H9 (cell line): ENCODE results near the gene RICTOR. TPM values are rescaled to one million over a fixed set of nuclear protein-coding genes. Genes with fewer than 3 reads are reported as not detected.

Source experiments
- DNase-seq: peaks from one replicate; pipeline ENCODE4 v3.0.0-alpha.2; 2017
- H2AFZ ChIP-seq: one replicate; pipeline ENCODE4 v1.6.1; 2013; ENCODE audit warnings: mild to moderate bottlenecking, low read length, control low read depth, moderate library complexity
- H2AK5ac ChIP-seq: 2 replicates; pipeline ENCODE4 v1.6.1; 2013; ENCODE audit warnings: low read length, control low read depth, mixed read lengths; ENCODE audit not compliant: insufficient read length
- H2BK120ac ChIP-seq: one replicate; pipeline ENCODE4 v1.6.1; 2013; ENCODE audit warnings: low read depth, mild to moderate bottlenecking, low read length, control low read depth, inconsistent platforms; ENCODE audit not compliant: poor library complexity, severe bottlenecking
- H2BK12ac ChIP-seq: 2 replicates; pipeline ENCODE4 v1.6.1; 2013; ENCODE audit warnings: low read length, control low read depth, mixed read lengths, low read depth; ENCODE audit not compliant: insufficient read length
- H2BK15ac ChIP-seq: 2 replicates; pipeline ENCODE4 v1.6.1; 2013; ENCODE audit warnings: low read depth, low read length, control low read depth
- H2BK20ac ChIP-seq: one replicate; pipeline ENCODE4 v1.6.1; 2013; ENCODE audit warnings: low read depth, mild to moderate bottlenecking, low read length, control low read depth, inconsistent platforms; ENCODE audit not compliant: poor library complexity, severe bottlenecking
- H2BK5ac ChIP-seq: 2 replicates; pipeline ENCODE4 v1.6.1; 2013; ENCODE audit warnings: low read length, control low read depth, mixed read lengths; ENCODE audit not compliant: insufficient read length
- H3K14ac ChIP-seq: 2 replicates; pipeline ENCODE4 v1.6.1; 2013; ENCODE audit warnings: low read length, control low read depth; ENCODE audit not compliant: insufficient read depth
- H3K18ac ChIP-seq: 2 replicates; pipeline ENCODE4 v1.6.1; 2013; ENCODE audit warnings: low read depth, mild to moderate bottlenecking, mixed read lengths, low read length, control low read depth; ENCODE audit not compliant: insufficient read length
- H3K23ac ChIP-seq: 2 replicates; pipeline ENCODE4 v1.6.1; 2013; ENCODE audit warnings: low read length, control low read depth, mixed read lengths, low read depth; ENCODE audit not compliant: insufficient read length
- H3K23me2 ChIP-seq: 2 replicates; pipeline ENCODE4 v1.6.1; 2013; ENCODE audit warnings: low read depth, mild to moderate bottlenecking, mixed read lengths, low read length, control low read depth; ENCODE audit not compliant: insufficient read length, poor library complexity, severe bottlenecking
- H3K27ac ChIP-seq: 2 replicates; pipeline ENCODE4 v1.5.1; 2013; ENCODE audit warnings: low read length, control low read depth, mixed read lengths, low read depth; ENCODE audit not compliant: insufficient read length
- H3K27me3 ChIP-seq: 2 replicates; pipeline ENCODE4 v1.6.1; 2013; ENCODE audit warnings: low read length, control low read depth, inconsistent platforms; ENCODE audit not compliant: insufficient read depth
- H3K4ac ChIP-seq: 2 replicates; pipeline ENCODE4 v1.6.1; 2013; ENCODE audit warnings: low read depth, mild to moderate bottlenecking, control low read depth, inconsistent platforms, low read length, moderate library complexity
- H3K4me1 ChIP-seq: 2 replicates; pipeline ENCODE4 v1.6.1; 2013; ENCODE audit warnings: low read length, control low read depth, inconsistent platforms; ENCODE audit not compliant: insufficient read depth
- H3K4me2 ChIP-seq: 2 replicates; pipeline ENCODE4 v1.6.1; 2013; ENCODE audit warnings: low read length, control low read depth, mixed read lengths; ENCODE audit not compliant: insufficient read length, insufficient read depth
- H3K56ac ChIP-seq: 2 replicates; pipeline ENCODE4 v1.6.1; 2013; ENCODE audit warnings: low read depth, mild to moderate bottlenecking, mixed read lengths, low read length, control low read depth; ENCODE audit not compliant: insufficient read length
- H3K79me1 ChIP-seq: 2 replicates; pipeline ENCODE4 v1.6.1; 2013; ENCODE audit warnings: low read depth, mild to moderate bottlenecking, moderate library complexity, low read length, control low read depth, inconsistent platforms; ENCODE audit not compliant: insufficient read depth, poor library complexity, severe bottlenecking
- H3K79me2 ChIP-seq: 2 replicates; pipeline ENCODE4 v1.6.1; 2013; ENCODE audit warnings: low read length, control low read depth, inconsistent platforms; ENCODE audit not compliant: insufficient read depth
- H3K9ac ChIP-seq: 2 replicates; pipeline ENCODE4 v1.6.1; 2013; ENCODE audit warnings: low read length, control low read depth, mixed read lengths; ENCODE audit not compliant: insufficient read length; ENCODE audit errors: extremely low read depth
- H3K9me3 ChIP-seq: one replicate; pipeline ENCODE4 v1.6.1; 2013; ENCODE audit warnings: low read depth, low read length, inconsistent platforms; ENCODE audit not compliant: control insufficient read depth
- H3T11ph ChIP-seq: one replicate; pipeline ENCODE4 v1.6.1; 2013; ENCODE audit warnings: mild to moderate bottlenecking, low read length, control low read depth, inconsistent platforms
- H4K20me1 ChIP-seq: one replicate; pipeline ENCODE4 v1.6.1; 2013; ENCODE audit not compliant: control insufficient read depth, insufficient read length, insufficient read depth
- H4K5ac ChIP-seq: 2 replicates; pipeline ENCODE4 v1.6.1; 2013; ENCODE audit warnings: low read depth, mild to moderate bottlenecking, mixed read lengths, low read length, control low read depth; ENCODE audit not compliant: insufficient read length
- H4K8ac ChIP-seq: replicated peaks from 2 replicates; pipeline ENCODE4 v1.6.1; 2013; ENCODE audit warnings: low read length, control low read depth, mixed read lengths, low read depth; ENCODE audit not compliant: insufficient read length
- H4K91ac ChIP-seq: 2 replicates; pipeline ENCODE4 v1.6.1; 2013; ENCODE audit warnings: low read depth, mild to moderate bottlenecking, moderate library complexity, mixed read lengths, low read length, control low read depth; ENCODE audit not compliant: insufficient read length
- H3K27ac Mint-ChIP-seq, 3 experiments: 2 replicates in 2 of 3; 3 replicates in 1 of 3; pipeline ENCODE4 v1.8.0; 2020 to 2021; ENCODE audit warnings: mixed read lengths in 3 of 3, mild to moderate bottlenecking in 1 of 3, moderate library complexity in 1 of 3
- H3K27me3 Mint-ChIP-seq: 2 replicates; pipeline ENCODE4 v1.8.0; 2021; ENCODE audit warnings: low read depth, mild to moderate bottlenecking, moderate library complexity, mixed read lengths
- H3K36me3 Mint-ChIP-seq, 3 experiments: 2 replicates in 2 of 3; 3 replicates in 1 of 3; pipeline ENCODE4 v1.8.0; 2020 to 2021; ENCODE audit warnings: low read depth in 3 of 3, mixed read lengths in 3 of 3; ENCODE audit not compliant: insufficient read depth in 1 of 3
- H3K4me1 Mint-ChIP-seq, 2 experiments: 2 replicates each; pipeline ENCODE4 v1.8.0; 2020; ENCODE audit warnings: mixed read lengths in 2 of 2
- H3K4me3 Mint-ChIP-seq, 2 experiments: 2 replicates in 1 of 2; 3 replicates in 1 of 2; pipeline ENCODE4 v1.8.0; 2020 to 2021; ENCODE audit warnings: mild to moderate bottlenecking in 2 of 2, mixed read lengths in 2 of 2, moderate library complexity in 1 of 2
- H3K9me3 Mint-ChIP-seq, 2 experiments: 2 replicates in 1 of 2; 3 replicates in 1 of 2; pipeline ENCODE4 v1.8.0; 2020; ENCODE audit warnings: mild to moderate bottlenecking in 2 of 2, mixed read lengths in 2 of 2, moderate library complexity in 1 of 2
- WGBS: extraction: QIAGEN DNeasy Blood & Tissue Kit; methylation state at CpG from one replicate; pipeline ENCODE4 v1.1.7; 2013; ENCODE audit warnings: missing lambda C conversion rate, low lambda C conversion rate, mixed read lengths; ENCODE audit not compliant: insufficient read length; ENCODE audit errors: extremely low coverage; 5-methylcytosine and 5-hydroxymethylcytosine counted together
- total RNA-seq: library from RNA; stranded (reverse); gene quantifications from 2 replicates; pipeline ENCODE4 v1.2.1, GENCODE V29; 2021
- TF ChIP-seq, protein P1 (sequence below): fragments of 200-600 bp; sonication (generic); conservative IDR thresholded peaks from 3 replicates; pipeline ENCODE4 v1.8.0; 2021; ENCODE audit warnings: antibody characterized with exemption, mild to moderate bottlenecking

The RICTOR gene
- total RNA-seq, 1 experiment from 2014 or later, result 20.9 TPM

DNA sequence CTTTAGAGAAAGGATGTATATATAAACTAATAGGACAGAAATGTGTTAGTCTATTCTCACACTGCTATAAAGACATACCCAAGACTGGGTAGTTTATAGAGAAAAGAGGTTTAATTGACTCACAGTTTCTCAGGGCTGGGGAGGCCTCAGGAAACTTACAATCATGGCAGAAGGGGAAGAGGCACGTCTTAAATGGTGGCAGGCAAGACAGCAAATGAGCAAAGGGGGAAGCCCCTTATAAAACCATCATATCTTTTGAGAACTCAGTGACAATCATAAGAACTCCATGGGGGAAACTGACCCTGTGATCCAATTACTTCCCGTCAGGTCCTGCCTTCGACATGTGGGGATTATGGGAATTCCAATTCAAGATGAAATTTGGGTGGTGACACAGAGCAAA, 8.8 kb upstream of the RICTOR start:
- Histone ChIP-seq H2BK12ac (no peak overlapping the region), H2AFZ (no peak overlapping the region), H3T11ph (no peak overlapping the region), H3K56ac (no peak overlapping the region), H4K5ac (no peak overlapping the region), H3K9ac (no peak overlapping the region), H3K4ac (no peak overlapping the region), H3K9me3 (no peaks in the 10 kb centered on the region), H3K27ac (no peak overlapping the region), H2BK20ac (no peak overlapping the region), H4K20me1 (no peaks in the 10 kb centered on the region), H3K27me3 (no peaks in the 10 kb centered on the region), H3K14ac (no peak overlapping the region), H2AK5ac (no peak overlapping the region), H3K4me2 (no peak overlapping the region), H4K8ac (no peak overlapping the region), H3K18ac (no peak overlapping the region), H3K23ac (no peak overlapping the region), H4K91ac (no peak overlapping the region), H2BK15ac (no peak overlapping the region), H3K23me2 (no peaks in the 10 kb centered on the region), H3K79me1 (no peaks in the 10 kb centered on the region), H2BK5ac (no peak overlapping the region), H3K79me2 (no peaks in the 10 kb centered on the region), H3K4me1 (no peaks in the 10 kb centered on the region), H2BK120ac (no peak overlapping the region)
- no peak for DNase-seq
- no CpG with 5 or more reads among the region's 3 CpGs for WGBS
- Mint-ChIP-seq H3K4me1 (no peaks in the 10 kb centered on the region), H3K4me3 (no peak overlapping the region), H3K27ac (no peak overlapping the region), H3K36me3 (no peaks in the 10 kb centered on the region), H3K9me3 (no peaks in the 10 kb centered on the region), H3K27me3 (no peaks in the 10 kb centered on the region)
- TF ChIP-seq, protein P1, sequence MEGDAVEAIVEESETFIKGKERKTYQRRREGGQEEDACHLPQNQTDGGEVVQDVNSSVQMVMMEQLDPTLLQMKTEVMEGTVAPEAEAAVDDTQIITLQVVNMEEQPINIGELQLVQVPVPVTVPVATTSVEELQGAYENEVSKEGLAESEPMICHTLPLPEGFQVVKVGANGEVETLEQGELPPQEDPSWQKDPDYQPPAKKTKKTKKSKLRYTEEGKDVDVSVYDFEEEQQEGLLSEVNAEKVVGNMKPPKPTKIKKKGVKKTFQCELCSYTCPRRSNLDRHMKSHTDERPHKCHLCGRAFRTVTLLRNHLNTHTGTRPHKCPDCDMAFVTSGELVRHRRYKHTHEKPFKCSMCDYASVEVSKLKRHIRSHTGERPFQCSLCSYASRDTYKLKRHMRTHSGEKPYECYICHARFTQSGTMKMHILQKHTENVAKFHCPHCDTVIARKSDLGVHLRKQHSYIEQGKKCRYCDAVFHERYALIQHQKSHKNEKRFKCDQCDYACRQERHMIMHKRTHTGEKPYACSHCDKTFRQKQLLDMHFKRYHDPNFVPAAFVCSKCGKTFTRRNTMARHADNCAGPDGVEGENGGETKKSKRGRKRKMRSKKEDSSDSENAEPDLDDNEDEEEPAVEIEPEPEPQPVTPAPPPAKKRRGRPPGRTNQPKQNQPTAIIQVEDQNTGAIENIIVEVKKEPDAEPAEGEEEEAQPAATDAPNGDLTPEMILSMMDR, result no peak
